ENCODE data around the gene ENO2.

DNA sequence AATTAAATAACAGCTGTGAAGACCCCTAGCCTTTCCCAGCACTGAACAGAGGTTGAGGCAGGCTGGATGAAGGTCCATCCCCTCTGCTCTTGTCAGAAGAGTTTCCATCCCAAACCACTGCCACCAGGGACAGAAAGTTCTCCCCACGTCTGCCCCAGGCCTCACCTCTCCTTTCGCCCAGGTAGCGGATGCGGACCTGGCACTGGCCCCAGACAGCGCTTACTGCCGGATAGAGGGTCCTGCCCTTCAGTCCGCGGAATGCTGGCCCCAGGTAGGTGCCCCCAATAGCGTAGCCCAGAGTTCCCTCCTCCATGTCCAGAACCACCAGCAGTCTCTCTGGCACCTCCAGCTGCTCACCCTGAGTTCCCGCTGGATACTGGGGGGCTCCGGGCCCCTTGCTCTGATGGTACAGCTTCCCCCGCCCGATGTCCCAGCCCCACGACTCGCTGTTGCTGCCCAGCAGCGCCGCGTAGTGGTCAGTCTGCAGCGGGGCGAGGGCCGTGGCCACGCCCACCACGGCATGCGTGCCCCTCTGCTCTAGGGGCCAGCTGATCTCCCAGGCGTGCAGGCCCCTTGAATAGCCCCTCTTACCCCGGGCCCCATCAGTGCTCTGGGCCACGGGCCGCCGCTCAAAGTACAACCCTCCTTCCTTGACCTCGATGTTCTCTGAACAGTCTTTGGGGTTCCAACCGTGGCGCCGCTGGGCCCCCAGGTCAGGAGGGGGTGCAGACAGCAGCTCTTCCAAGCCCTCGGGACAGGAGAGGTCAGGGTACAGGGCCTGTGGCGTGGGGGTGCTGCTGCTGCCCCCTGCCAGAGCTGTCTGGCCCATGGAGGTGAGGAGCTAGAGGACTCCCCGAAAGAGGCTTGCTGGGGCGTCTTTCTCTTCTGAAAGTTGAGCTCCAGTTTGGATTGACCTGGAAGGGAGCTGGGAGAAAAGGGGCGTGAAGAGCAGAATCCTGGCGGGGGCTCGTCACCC, 42.0 kb upstream of the ENO2 start:
- TF ChIP-seq EZH2phosphoT487 (IDR thresholded peaks at IDR 0.05; ENCODE audit: borderline replicate concordance, low read depth) (no peak), CTCF (IDR thresholded peaks at IDR 0.05) (peak; percentile 88)
- TF ChIP-seq, protein P1, sequence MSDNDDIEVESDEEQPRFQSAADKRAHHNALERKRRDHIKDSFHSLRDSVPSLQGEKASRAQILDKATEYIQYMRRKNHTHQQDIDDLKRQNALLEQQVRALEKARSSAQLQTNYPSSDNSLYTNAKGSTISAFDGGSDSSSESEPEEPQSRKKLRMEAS (IDR thresholded peaks at IDR 0.05; ENCODE audit: low read depth), result peak; percentile 63; the same call in 1 of the 2 replicates
- TF ChIP-seq, protein P2, sequence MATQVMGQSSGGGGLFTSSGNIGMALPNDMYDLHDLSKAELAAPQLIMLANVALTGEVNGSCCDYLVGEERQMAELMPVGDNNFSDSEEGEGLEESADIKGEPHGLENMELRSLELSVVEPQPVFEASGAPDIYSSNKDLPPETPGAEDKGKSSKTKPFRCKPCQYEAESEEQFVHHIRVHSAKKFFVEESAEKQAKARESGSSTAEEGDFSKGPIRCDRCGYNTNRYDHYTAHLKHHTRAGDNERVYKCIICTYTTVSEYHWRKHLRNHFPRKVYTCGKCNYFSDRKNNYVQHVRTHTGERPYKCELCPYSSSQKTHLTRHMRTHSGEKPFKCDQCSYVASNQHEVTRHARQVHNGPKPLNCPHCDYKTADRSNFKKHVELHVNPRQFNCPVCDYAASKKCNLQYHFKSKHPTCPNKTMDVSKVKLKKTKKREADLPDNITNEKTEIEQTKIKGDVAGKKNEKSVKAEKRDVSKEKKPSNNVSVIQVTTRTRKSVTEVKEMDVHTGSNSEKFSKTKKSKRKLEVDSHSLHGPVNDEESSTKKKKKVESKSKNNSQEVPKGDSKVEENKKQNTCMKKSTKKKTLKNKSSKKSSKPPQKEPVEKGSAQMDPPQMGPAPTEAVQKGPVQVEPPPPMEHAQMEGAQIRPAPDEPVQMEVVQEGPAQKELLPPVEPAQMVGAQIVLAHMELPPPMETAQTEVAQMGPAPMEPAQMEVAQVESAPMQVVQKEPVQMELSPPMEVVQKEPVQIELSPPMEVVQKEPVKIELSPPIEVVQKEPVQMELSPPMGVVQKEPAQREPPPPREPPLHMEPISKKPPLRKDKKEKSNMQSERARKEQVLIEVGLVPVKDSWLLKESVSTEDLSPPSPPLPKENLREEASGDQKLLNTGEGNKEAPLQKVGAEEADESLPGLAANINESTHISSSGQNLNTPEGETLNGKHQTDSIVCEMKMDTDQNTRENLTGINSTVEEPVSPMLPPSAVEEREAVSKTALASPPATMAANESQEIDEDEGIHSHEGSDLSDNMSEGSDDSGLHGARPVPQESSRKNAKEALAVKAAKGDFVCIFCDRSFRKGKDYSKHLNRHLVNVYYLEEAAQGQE (IDR thresholded peaks at IDR 0.05; ENCODE audit: low read depth, low read length), result no peak

Measured in SK-N-SH (cell line).